Keratinocyte (primary cell): ENCODE data around the gene UFD1. TPM values are rescaled to one million over a fixed set of nuclear protein-coding genes. Genes with fewer than 3 reads are reported as not detected.

Experiments
- DNase-seq: peaks from one replicate; pipeline ENCODE4 v3.0.0-alpha.2; 2011; ENCODE audit warnings: low read depth, missing footprints, low spot score
- FAIRE-seq: peaks from 2 replicates; lab custom pipeline; 2011; peaks lifted over from hg19 to GRCh38; lab: Jason Lieb, UNC
- H2AFZ ChIP-seq: 2 replicates; pipeline ENCODE4 v1.6.0; 2012; ENCODE audit warnings: low read length, control low read depth, inconsistent platforms; ENCODE audit not compliant: control insufficient read depth
- H3K27ac ChIP-seq: 2 replicates; pipeline ENCODE4 v1.5.1; 2011; ENCODE audit warnings: low read length; ENCODE audit not compliant: control insufficient read depth, insufficient read depth
- H3K27me3 ChIP-seq: 3 replicates; pipeline ENCODE4 v1.6.0; 2011; ENCODE audit warnings: low read length; ENCODE audit not compliant: control insufficient read depth, insufficient read depth; ENCODE audit errors: extremely low read depth
- H3K36me3 ChIP-seq, 2 experiments: 2 replicates in 1 of 2; 3 replicates in 1 of 2; pipeline ENCODE4 v1.5.1; 2011; ENCODE audit warnings: low read length in 2 of 2, mild to moderate bottlenecking in 1 of 2; ENCODE audit not compliant: control insufficient read depth in 2 of 2, insufficient read depth in 2 of 2; ENCODE audit errors: extremely low read depth in 1 of 2
- H3K4me1 ChIP-seq: 3 replicates; pipeline ENCODE4 v1.5.1; 2011; ENCODE audit warnings: low read length; ENCODE audit not compliant: control insufficient read depth, insufficient read depth; ENCODE audit errors: extremely low read depth
- H3K4me2 ChIP-seq: 3 replicates; pipeline ENCODE4 v1.6.0; 2011; ENCODE audit warnings: low read depth, low read length; ENCODE audit not compliant: control insufficient read depth, insufficient read depth; ENCODE audit errors: extremely low read depth
- H3K4me3 ChIP-seq, 3 experiments: fragments of 200-600 bp in 1 of 3; sonication (generic) in 1 of 3; 2 replicates in 2 of 3; 3 replicates in 1 of 3; pipeline ENCODE4 v1.5.1; 2011 to 2016; ENCODE audit warnings: low read length in 3 of 3, mild to moderate bottlenecking in 3 of 3, control low read depth in 2 of 3, inconsistent platforms in 1 of 3, low read depth in 1 of 3, mixed read lengths in 1 of 3, mixed run types in 1 of 3, moderate library complexity in 1 of 3; ENCODE audit not compliant: control insufficient read depth in 2 of 3, insufficient read depth in 2 of 3; ENCODE audit errors: extremely low read depth in 1 of 3
- H3K79me2 ChIP-seq: 2 replicates; pipeline ENCODE4 v1.6.0; 2012; ENCODE audit warnings: low read length; ENCODE audit not compliant: control insufficient read depth, insufficient read depth
- H3K9ac ChIP-seq: 3 replicates; pipeline ENCODE4 v1.6.0; 2011; ENCODE audit warnings: low read length; ENCODE audit not compliant: control insufficient read depth, insufficient read depth; ENCODE audit errors: extremely low read depth
- H3K9me1 ChIP-seq: 3 replicates; pipeline ENCODE4 v1.6.0; 2011; ENCODE audit warnings: low read length; ENCODE audit not compliant: control insufficient read depth, insufficient read depth; ENCODE audit errors: extremely low read depth
- H3K9me3 ChIP-seq: 2 replicates; pipeline ENCODE4 v1.5.1; 2012; ENCODE audit warnings: low read depth, low read length; ENCODE audit not compliant: control insufficient read depth
- H4K20me1 ChIP-seq: 3 replicates; pipeline ENCODE4 v1.6.0; 2011; ENCODE audit warnings: low read length; ENCODE audit not compliant: control insufficient read depth, insufficient read depth; ENCODE audit errors: extremely low read depth
- CTCF ChIP-seq, 3 experiments: IDR thresholded peaks in 1 of 3; conservative IDR thresholded peaks in 1 of 3; optimal IDR thresholded peaks in 1 of 3; 2 replicates in 2 of 3; 3 replicates in 1 of 3; pipeline versions ENCODE3 to v1.5.1; 2011; ENCODE audit warnings: low read length in 3 of 3, mild to moderate bottlenecking in 3 of 3, moderate library complexity in 2 of 3, control low read depth in 1 of 3, inconsistent platforms in 1 of 3; ENCODE audit not compliant: insufficient read depth in 2 of 3; ENCODE audit errors: extremely low read depth in 1 of 3
- EZH2 ChIP-seq: IDR thresholded peaks from one replicate; pipeline ENCODE4 v1.6.1; 2012; ENCODE audit warnings: inconsistent platforms, mild to moderate bottlenecking, low read length, moderate library complexity
- dilution Hi-C: fragments of 300-500 bp; cut with MboI; formaldehyde crosslinking; loops from one replicate; pipeline ENCODE4 v1.7.0; 2020; ENCODE audit warnings: low sequenced_read_pairs; ENCODE audit not compliant: extremely low pct_ligation_motif_present
- polyA plus RNA-seq, 5 experiments: library from polyadenylated mRNA; depleted of rRNA in 3 of 5; stranded (reverse) in 3 of 5; stranded (forward) in 1 of 5; unstranded in 1 of 5; fragments of >200 nt; gene quantifications; 1 replicate in 1 of 5; 2 replicates in 3 of 5; 3 replicates in 1 of 5; pipeline versions ENCODE4 v1.2.1 to v1.2.3, GENCODE V29; 2011 to 2012; ENCODE audit warnings: missing spikeins in 2 of 5, low read depth in 1 of 5, low replicate concordance in 1 of 5

UFD1 gene
- polyA plus RNA-seq, 1 donor (not counting 4 experiments of a cell fraction or from before 2014, with no cell fraction given), result 145 TPM

DNA sequence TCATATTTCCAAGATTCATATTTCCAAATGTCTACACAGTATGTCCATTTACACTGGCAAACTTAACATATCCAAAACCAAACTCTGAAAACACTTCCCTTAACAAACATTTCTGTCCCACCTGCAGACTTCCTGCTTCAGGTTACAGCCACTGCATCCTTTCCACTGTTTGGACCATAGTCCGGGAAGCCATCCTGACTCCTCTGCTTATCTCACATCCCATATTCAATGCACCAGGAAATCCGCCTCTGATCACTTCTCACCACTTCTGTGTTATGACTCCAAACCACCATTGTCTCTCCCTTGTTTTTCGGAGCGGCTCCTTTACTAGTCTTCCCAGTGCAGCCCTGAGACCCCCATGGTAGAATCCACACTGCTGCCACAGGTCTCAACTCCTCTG is 77.5 kb downstream of the UFD1 start:
- Histone ChIP-seq H3K79me2 (no peaks in the 10 kb centered on the region), H3K4me3 (no peak overlapping the region), H3K4me1 (no peaks in the 10 kb centered on the region), H2AFZ (no peak overlapping the region), H3K9ac (no peak overlapping the region), H3K27me3 (no peaks in the 10 kb centered on the region), H3K36me3 (peaks cover 33 to 39% of the 10 kb centered on the region in 2 experiments), H3K9me3 (no peaks in the 10 kb centered on the region), H3K9me1 (no peaks in the 10 kb centered on the region), H3K4me2 (no peak overlapping the region), H3K27ac (no peak overlapping the region), H4K20me1 (no peaks in the 10 kb centered on the region)
- DNase-seq (no peak), FAIRE-seq (no peak)
- dilution Hi-C loops, result no loop called here
- TF ChIP-seq EZH2, result no peak
- TF ChIP-seq CTCF (optimal IDR thresholded peaks at IDR 0.05 in 1 of 3, IDR thresholded peaks at IDR 0.05 in 1 of 3, conservative IDR thresholded peaks at IDR 0.05 in 1 of 3; ENCODE audit: extremely low read depth in 1 of 3, insufficient read depth in 2 of 3, low read length in 3 of 3), result no peak

GRCh38 chr22:19400881-19401280 is 78.1 kb downstream of the UFD1 start:
- Histone ChIP-seq H3K27ac (no peak overlapping the region), H3K36me3 (peaks cover 34 to 39% of the 10 kb centered on the region in 2 experiments), H4K20me1 (no peaks in the 10 kb centered on the region), H3K4me1 (no peaks in the 10 kb centered on the region), H3K27me3 (no peaks in the 10 kb centered on the region), H3K9me1 (no peaks in the 10 kb centered on the region), H3K79me2 (no peaks in the 10 kb centered on the region), H3K4me2 (no peak overlapping the region), H3K9me3 (no peaks in the 10 kb centered on the region), H3K9ac (no peak overlapping the region), H3K4me3 (no peak overlapping the region), H2AFZ (no peak overlapping the region)
- dilution Hi-C loops, result no loop called here
- FAIRE-seq, result no peak
- TF ChIP-seq CTCF (optimal IDR thresholded peaks at IDR 0.05 in 1 of 3, IDR thresholded peaks at IDR 0.05 in 1 of 3, conservative IDR thresholded peaks at IDR 0.05 in 1 of 3; ENCODE audit: extremely low read depth in 1 of 3, insufficient read depth in 2 of 3, low read length in 3 of 3) (no peak), EZH2 (no peak)
- no peak for DNase-seq

Other genes starting within 250 kb of the UFD1 start
- 11.2 to 19.4 TPM (median 12.4 TPM) in 3 replicates for gene CLTCL1, start 187.5 kb downstream of the UFD1 start, polyA plus RNA-seq
- 16.1 to 25.5 TPM (median 16.7 TPM) in 3 replicates for gene HIRA, start 47.5 kb downstream of the UFD1 start, polyA plus RNA-seq
- 37.7 to 48.8 TPM (median 46.3 TPM) in 3 replicates for gene MRPL40, start 46.6 kb downstream of the UFD1 start, polyA plus RNA-seq
- gene C22orf39, start 31.5 kb downstream of the UFD1 start, polyA plus RNA-seq, result 9.1 to 13.8 TPM (median 12.3 TPM) in 3 replicates
- 5.2 to 22.7 TPM (median 14.3 TPM) in 3 replicates for gene CDC45, start 727 bp upstream of the UFD1 start, polyA plus RNA-seq
- not detected in 3 replicates for gene CLDN5, start 45.2 kb upstream of the UFD1 start, polyA plus RNA-seq
- 2.2 to 4.9 TPM (median 4.2 TPM) in 3 replicates for gene SEPTIN5, start 235.3 kb upstream of the UFD1 start, polyA plus RNA-seq
- gene GP1BB, start 244.3 kb upstream of the UFD1 start, polyA plus RNA-seq, result 0.05 to 0.23 TPM in 2 of 3 replicates, not detected in the other